Muscle of leg (tissue), 11 donors: Measurements from ENCODE around the gene ADCYAP1. TPM values are rescaled to one million over a fixed set of nuclear protein-coding genes. Genes with fewer than 3 reads are reported as not detected.

ENCODE experiments used
- DNase-seq: peaks from one replicate; pipeline ENCODE4 v3.0.0; 2013
- H3K27ac ChIP-seq: one replicate; pipeline ENCODE4 v1.5.1; 2013; ENCODE audit warnings: mild to moderate bottlenecking, low read length, control low read depth
- H3K27me3 ChIP-seq: one replicate; pipeline ENCODE4 v1.6.1; 2013; ENCODE audit warnings: low read length; ENCODE audit not compliant: control insufficient read depth, insufficient read depth
- H3K36me3 ChIP-seq: one replicate; pipeline ENCODE4 v1.6.1; 2013; ENCODE audit warnings: low read length; ENCODE audit not compliant: control insufficient read depth, insufficient read depth
- H3K4me1 ChIP-seq: one replicate; pipeline ENCODE4 v1.6.1; 2013; ENCODE audit warnings: low read length; ENCODE audit not compliant: control insufficient read depth, insufficient read depth
- H3K4me3 ChIP-seq: one replicate; pipeline ENCODE4 v1.5.1; 2013; ENCODE audit warnings: low read length, control low read depth
- H3K9me3 ChIP-seq: replicated peaks from 2 replicates; pipeline ENCODE4 v1.6.1; 2013; ENCODE audit warnings: low read depth, low read length; ENCODE audit not compliant: control insufficient read depth
- WGBS: methylation state at CpG from one replicate; pipeline ENCODE4 v1.1.5; 2013; ENCODE audit warnings: missing lambda C conversion rate; ENCODE audit not compliant: insufficient coverage; 5-methylcytosine and 5-hydroxymethylcytosine counted together
- polyA plus RNA-seq, 8 donors: library from polyadenylated mRNA; unstranded; fragments of 120-200 nt; gene quantifications; one replicate each; pipeline versions ENCODE4 v1.2.1 to v1.2.3, GENCODE V29; 2013; ENCODE audit warnings: inconsistent platforms in 1 of 8, low replicate concordance in 1 of 8; ENCODE audit not compliant: insufficient read length in 8 of 8, insufficient read depth in 1 of 8
- total RNA-seq: library from RNA; stranded (reverse); fragments of 120-200 nt; gene quantifications from one replicate; pipeline ENCODE4 v1.2.4, GENCODE V29; 2013

The ADCYAP1 gene
- total and polyA plus RNA-seq, 9 donors = 0.13 to 2.4 (median 0.87) TPM

DNA sequence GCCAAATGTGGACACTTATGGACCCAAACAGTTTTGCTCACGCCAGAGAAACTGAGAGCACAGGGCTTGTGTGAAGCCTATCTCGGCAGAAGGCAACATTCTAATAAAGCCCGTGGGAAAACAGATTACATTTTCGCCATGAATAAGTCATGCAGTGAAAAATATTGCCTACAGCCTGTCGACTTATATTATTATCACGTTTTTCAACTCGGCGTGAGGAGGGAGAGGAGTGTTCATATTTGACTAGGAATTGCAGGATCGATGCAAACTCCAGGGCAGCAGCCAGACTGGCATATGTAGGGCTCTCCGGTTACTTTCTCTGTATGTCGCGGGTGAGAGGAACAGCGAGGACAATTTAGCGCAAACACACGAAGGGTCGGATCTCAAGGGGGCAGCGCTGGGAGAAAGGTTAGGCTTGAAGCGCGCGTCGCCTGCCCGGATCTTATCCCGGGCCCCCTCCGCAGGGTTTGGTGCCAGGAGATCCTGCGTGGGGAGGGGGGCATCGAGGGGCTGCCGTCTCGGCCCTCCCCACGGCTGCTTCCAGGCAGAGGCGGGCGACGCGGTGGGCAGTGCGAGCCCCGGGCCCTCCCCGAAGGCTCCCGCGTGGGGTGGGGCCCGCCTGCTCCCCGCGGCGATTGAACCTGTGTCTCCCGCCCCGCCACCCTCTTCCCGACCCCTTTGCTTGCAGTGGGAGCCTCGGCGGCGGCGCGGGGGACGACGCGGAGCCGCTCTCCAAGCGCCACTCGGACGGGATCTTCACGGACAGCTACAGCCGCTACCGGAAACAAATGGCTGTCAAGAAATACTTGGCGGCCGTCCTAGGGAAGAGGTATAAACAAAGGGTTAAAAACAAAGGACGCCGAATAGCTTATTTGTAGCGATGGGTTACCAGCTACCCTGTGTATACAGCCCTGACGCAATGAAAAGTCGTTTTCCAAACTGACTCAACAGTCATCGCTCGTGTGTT is 4.4 kb downstream of the ADCYAP1 start:
- Histone ChIP-seq H3K36me3 (no peaks in the 10 kb centered on the region), H3K27ac (no peak overlapping the region), H3K4me3 (peak overlapping the region; percentile 13), H3K4me1 (peaks cover 27% of the 10 kb centered on the region), H3K27me3 (peaks cover 70% of the 10 kb centered on the region), H3K9me3 (no peaks in the 10 kb centered on the region)
- DNase-seq = no peak
- 7% methylated on average over 55 of the region's 69 CpGs for WGBS

DNA sequence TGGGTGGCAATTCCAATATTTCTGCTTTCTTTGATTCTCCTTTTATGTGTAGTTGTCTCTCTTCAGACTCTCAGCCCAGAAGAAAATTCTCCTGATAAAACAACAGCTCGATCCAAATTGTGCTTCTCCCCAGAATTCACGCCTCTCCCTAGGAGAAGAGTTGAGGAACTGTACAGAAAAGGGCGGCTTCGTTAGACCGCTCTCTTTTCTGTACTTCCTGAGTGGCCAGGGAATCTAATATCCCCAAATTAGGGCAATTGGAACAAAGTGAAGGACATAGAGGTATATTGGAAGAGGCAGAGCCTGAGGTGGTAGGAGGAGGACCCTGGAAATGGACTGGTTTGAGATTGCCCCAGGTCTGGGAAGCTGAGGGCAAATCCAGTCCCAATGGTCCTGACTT is 5.6 kb downstream of the ADCYAP1 start:
- DNase-seq = no peak
- H3K9me3 ChIP-seq = no peaks in the 10 kb centered on the region
- WGBS = 41% methylated on average over 3 of the region's 5 CpGs
- no peak overlapping the region for H3K4me3 ChIP-seq
- H3K27me3 ChIP-seq = peaks cover 59% of the 10 kb centered on the region
- H3K27ac ChIP-seq = no peak overlapping the region
- H3K36me3 ChIP-seq = no peaks in the 10 kb centered on the region
- H3K4me1 ChIP-seq = peaks cover 23% of the 10 kb centered on the region

DNA sequence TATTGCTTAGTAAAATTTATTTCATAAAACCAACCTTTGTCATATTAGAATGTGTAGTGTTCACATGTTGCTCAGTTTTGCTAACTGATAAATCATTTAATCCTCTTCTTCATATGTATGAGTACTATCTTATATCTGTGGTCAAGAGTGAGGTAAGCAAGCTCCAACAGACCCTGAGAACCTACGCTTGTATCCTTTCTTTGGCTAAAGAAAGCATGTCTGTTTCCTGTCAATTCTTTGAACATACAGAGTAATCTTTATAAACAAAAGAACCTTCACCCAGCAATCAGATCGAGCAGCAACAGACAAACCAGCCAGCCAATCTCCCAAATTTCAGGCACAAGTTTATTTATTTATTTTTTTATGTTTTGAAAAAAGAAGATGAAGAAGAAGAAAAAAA is 6.4 kb downstream of the ADCYAP1 start:
- WGBS = no CpG with 5 or more reads among the region's 2 CpGs
- Histone ChIP-seq H3K27me3 (peaks cover 52% of the 10 kb centered on the region), H3K4me3 (no peak overlapping the region), H3K4me1 (peaks cover 23% of the 10 kb centered on the region), H3K27ac (no peak overlapping the region), H3K9me3 (no peaks in the 10 kb centered on the region), H3K36me3 (no peaks in the 10 kb centered on the region)
- no peak for DNase-seq

DNA sequence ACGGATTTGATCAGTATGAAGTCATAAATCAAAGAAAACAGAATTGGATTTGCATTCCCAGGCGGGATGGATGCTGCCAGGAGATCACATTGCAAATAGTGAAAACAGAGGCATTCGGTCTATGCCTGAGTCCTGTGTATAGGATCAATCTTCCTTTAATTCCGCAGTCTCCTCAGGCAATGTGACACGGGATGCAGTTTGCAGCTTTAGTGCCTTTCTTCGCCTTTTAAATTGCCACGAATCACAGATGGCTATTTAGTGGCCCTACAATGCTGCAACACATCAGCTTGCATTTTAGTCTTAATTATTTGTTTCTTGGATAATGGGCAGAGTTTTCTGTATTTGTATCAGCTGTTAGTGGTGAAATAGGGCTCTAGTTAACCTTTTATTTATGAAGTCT is 6.8 kb downstream of the ADCYAP1 start:
- no peaks in the 10 kb centered on the region for H3K9me3 ChIP-seq
- WGBS = 30% methylated on average over 2 of the region's 7 CpGs
- no peak for DNase-seq
- H3K4me1 ChIP-seq = peaks cover 19% of the 10 kb centered on the region
- no peak overlapping the region for H3K27ac ChIP-seq
- H3K36me3 ChIP-seq = no peaks in the 10 kb centered on the region
- H3K27me3 ChIP-seq = peaks cover 47% of the 10 kb centered on the region
- H3K4me3 ChIP-seq = no peak overlapping the region

DNA sequence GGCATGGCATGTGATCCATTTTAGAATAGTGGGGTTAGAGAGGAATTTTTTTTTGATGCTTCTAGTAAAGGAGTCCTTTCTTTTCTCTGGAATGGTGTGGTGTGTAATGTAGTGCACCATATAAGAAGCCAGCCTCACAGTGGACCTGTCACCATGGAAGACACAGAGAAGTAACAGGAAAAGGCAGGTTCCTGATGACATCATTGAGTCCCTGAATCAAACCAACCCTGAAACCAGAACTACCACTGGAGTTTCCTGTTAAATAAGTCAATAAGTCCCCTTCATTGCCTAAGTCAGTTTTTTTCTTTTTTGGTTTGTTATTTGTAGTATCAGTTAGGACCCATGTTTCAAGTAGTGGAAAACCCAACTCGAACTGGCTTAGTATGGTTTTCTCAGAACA is 11.9 kb downstream of the ADCYAP1 start:
- H3K9me3 ChIP-seq = no peaks in the 10 kb centered on the region
- H3K27me3 ChIP-seq = peaks cover 5% of the 10 kb centered on the region
- no peak overlapping the region for H3K27ac ChIP-seq
- H3K4me3 ChIP-seq = no peak overlapping the region
- WGBS = no CpG with 5 or more reads among the region's 1 CpG
- DNase-seq = no peak
- no peaks in the 10 kb centered on the region for H3K36me3 ChIP-seq
- H3K4me1 ChIP-seq = no peaks in the 10 kb centered on the region

DNA sequence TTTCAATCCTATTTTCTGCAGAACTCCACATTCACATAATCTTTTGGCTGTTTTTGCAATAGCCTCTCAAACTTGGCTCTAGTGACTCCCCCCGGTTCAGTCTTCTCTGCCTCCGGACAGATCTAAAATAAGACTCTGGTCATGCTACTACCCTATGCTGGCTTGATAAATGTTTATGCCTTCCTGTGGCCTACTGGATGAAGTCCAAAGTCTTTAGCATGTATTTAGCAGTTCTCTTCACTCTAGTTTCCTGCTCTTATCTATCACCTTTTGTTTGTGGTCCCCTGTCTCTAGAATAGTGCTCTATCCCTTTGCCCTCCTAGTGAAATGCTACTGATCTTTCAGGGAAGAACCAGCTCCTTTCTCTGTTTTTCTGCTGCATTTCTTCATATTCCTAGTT is 14.4 kb downstream of the ADCYAP1 start:
- DNase-seq = no peak
- WGBS = 50% methylated on average over 2 of the region's 2 CpGs

DNA sequence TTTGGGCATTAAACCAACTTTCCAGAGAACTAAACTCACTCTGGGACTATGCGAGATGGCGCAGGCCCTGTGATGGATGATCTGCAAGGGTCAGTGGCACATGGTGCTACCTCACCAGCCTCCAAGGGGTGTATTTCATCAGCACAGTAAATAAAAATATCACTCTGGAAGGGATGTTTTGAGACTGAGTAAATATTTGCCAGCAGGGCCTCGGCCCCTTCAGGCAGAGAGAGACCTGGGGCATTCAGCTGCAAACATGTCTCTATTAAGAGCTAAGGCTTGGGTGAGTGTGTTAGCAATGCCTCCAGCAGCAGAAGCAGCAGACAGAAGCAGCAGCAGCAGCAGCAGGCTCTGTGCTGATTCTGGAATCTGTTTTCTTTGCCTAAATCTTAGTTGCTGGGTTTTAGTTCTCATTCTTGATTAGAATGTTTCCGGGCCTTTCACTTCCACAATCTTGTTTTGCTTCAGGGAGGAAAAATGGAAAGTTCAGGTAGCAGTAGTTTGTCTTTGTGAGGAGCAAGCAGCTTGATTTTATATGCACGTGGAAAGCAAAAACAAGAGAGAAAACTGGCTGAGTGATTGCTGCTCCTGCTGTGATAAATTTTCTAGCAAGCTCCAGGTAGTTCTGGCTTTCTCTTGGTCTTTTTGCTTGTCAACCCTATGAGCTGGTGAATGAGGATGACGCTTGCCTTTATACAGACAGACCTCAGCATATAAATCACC is 18.6 kb downstream of the ADCYAP1 start:
- Histone ChIP-seq H3K36me3 (no peaks in the 10 kb centered on the region), H3K27ac (no peak overlapping the region), H3K4me1 (no peaks in the 10 kb centered on the region), H3K9me3 (no peaks in the 10 kb centered on the region), H3K4me3 (no peak overlapping the region), H3K27me3 (no peaks in the 10 kb centered on the region)
- DNase-seq = no peak
- whole genome bisulfite sequencing = 50% methylated on average over 1 of the region's 6 CpGs

More for the DNA sequence above, 14.4 kb downstream of the ADCYAP1 start:
- H3K4me1 ChIP-seq = no peaks in the 10 kb centered on the region
- no peaks in the 10 kb centered on the region for H3K9me3 ChIP-seq
- H3K36me3 ChIP-seq = no peaks in the 10 kb centered on the region
- no peak overlapping the region for H3K27ac ChIP-seq
- H3K4me3 ChIP-seq = no peak overlapping the region
- peaks cover 2% of the 10 kb centered on the region for H3K27me3 ChIP-seq

DNA sequence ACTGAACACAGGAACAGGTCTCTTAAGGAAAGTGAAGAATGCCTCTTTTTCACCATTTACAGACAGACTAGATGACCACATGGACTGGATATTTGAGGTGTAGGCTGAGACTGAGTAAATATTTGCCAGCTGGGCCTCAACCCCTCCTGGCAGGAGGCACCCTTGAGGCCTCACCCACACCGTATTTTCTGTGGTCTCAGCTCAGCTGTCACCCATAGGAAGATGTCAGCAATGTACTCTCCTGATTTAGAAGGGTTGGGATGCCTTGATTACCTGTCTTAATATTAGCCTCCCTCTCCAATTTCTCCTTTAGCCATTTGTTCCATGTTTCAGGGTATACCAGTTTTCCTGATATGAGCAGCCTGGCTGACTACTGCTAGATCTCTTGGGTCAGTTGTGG is 20.3 kb downstream of the ADCYAP1 start:
- H3K27me3 ChIP-seq = no peaks in the 10 kb centered on the region
- WGBS = no CpG with 5 or more reads among the region's 1 CpG
- no peaks in the 10 kb centered on the region for H3K9me3 ChIP-seq
- no peaks in the 10 kb centered on the region for H3K36me3 ChIP-seq
- DNase-seq = no peak
- H3K4me1 ChIP-seq = no peaks in the 10 kb centered on the region
- no peak overlapping the region for H3K4me3 ChIP-seq
- no peak overlapping the region for H3K27ac ChIP-seq

DNA sequence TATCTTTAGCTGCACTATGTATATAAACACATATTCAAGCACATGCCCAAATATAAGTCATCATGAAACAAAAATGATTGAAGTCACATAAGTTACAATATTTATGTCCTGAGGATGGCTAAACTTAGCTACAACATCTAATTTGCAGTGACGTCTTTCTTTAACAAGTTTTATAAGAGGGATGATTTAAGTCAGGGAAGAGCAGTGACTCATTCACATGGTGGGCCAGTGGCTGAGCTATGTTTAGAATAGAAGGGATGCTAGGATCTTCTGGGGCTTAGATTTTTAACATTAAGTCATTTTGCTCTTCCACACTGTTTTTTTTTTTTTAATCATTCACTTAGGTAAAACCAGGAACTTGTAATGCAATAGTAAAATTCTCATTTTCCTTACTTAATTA is 22.3 kb downstream of the ADCYAP1 start:
- Histone ChIP-seq H3K9me3 (no peaks in the 10 kb centered on the region), H3K36me3 (no peaks in the 10 kb centered on the region), H3K27ac (no peak overlapping the region), H3K4me1 (no peaks in the 10 kb centered on the region), H3K4me3 (no peak overlapping the region), H3K27me3 (no peaks in the 10 kb centered on the region)
- no CpG with 5 or more reads among the region's 1 CpG for WGBS
- no peak for DNase-seq

DNA sequence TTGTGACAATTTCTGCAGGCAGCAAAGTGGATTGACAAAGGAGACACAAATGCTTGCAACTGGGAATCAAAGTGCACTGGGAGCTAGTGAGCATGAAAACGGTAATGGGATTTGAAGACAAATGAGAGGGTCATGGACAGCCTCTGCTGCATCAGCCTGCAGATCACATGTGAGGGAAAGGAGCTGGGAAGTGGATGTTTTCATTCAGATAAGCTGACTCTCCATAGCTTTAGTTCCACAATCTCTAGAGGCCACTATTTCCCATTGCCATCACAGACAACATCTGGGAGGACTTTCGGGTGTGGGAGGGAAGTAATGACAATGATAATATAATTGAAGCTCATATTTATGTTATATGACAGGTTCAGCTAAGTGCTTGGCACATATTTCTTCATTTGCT is 28.4 kb downstream of the ADCYAP1 start:
- 50% methylated on average over 1 of the region's 2 CpGs for WGBS
- H3K4me1 ChIP-seq = no peaks in the 10 kb centered on the region
- no peak overlapping the region for H3K27ac ChIP-seq

More for the DNA sequence above, 28.4 kb downstream of the ADCYAP1 start:
- Histone ChIP-seq H3K27me3 (no peaks in the 10 kb centered on the region), H3K9me3 (no peaks in the 10 kb centered on the region), H3K4me3 (no peak overlapping the region), H3K36me3 (no peaks in the 10 kb centered on the region)
- no peak for DNase-seq
